Gastrocnemius medialis (tissue), 4 donors: ENCODE results near the gene SEPTIN6. TPM values are rescaled to one million over a fixed set of nuclear protein-coding genes. Genes with fewer than 3 reads are reported as not detected.
A peak's percentile ranks its signal among the peaks of the same experiment; 100 is the strongest.

Source experiments
- ATAC-seq, 2 donors: fragments of 150-250 bp; one replicate each; pipeline ENCODE4 v1.9.1; 2016
- DNase-seq, 2 donors: peaks; one replicate each; pipeline ENCODE4 v3.0.0-alpha.2; 2019
- H3K27ac ChIP-seq, 4 donors: fragments of 200-600 bp; sonication (generic); 1 replicate in 1 of 4; 2 replicates in 3 of 4; pipeline ENCODE4 v1.5.1; 2016 to 2018; ENCODE audit warnings: mild to moderate bottlenecking in 2 of 4, moderate library complexity in 1 of 4
- H3K27me3 ChIP-seq, 3 donors: fragments of 200-600 bp; sonication (generic) in 2 of 3; 1 replicate in 1 of 3; 2 replicates in 2 of 3; pipeline versions ENCODE4 v1.5.1 to v1.6.0; 2016 to 2019; ENCODE audit warnings: mild to moderate bottlenecking in 1 of 3, moderate library complexity in 1 of 3
- H3K36me3 ChIP-seq, 2 donors: fragments of 200-600 bp; sonication (generic) in 1 of 2; one replicate each; pipeline ENCODE4 v1.5.1; 2017 to 2018
- H3K4me1 ChIP-seq, 2 donors: fragments of 200-600 bp; sonication (generic) in 1 of 2; one replicate each; pipeline ENCODE4 v1.5.1; 2016 to 2017; ENCODE audit warnings: mild to moderate bottlenecking in 2 of 2
- H3K4me3 ChIP-seq, 4 donors: fragments of 200-600 bp; sonication (generic) in 3 of 4; 1 replicate in 1 of 4; 2 replicates in 3 of 4; pipeline ENCODE4 v1.5.1; 2016 to 2019; ENCODE audit warnings: mild to moderate bottlenecking in 2 of 4
- H3K9me3 ChIP-seq, 3 donors: fragments of 200-600 bp; sonication (generic) in 2 of 3; 1 replicate in 1 of 3; 2 replicates in 2 of 3; pipeline ENCODE4 v1.5.1; 2016 to 2019
- CTCF ChIP-seq, 5 experiments: fragments of 450-650 bp in 3 of 5; fragments of 200-600 bp in 2 of 5; sonication (generic) in 2 of 5; IDR thresholded peaks in 4 of 5; conservative IDR thresholded peaks in 1 of 5; 1 replicate in 4 of 5; 2 replicates in 1 of 5; pipeline ENCODE4 v1.5.1; 2016 to 2019; ENCODE audit warnings: antibody characterized with exemption in 5 of 5, mild to moderate bottlenecking in 3 of 5, moderate library complexity in 3 of 5
- POLR2A ChIP-seq, 2 donors: fragments of 450-650 bp; IDR thresholded peaks; one replicate each; pipeline ENCODE4 v1.6.1; 2017; ENCODE audit warnings: antibody characterized with exemption in 2 of 2, mild to moderate bottlenecking in 2 of 2, moderate library complexity in 2 of 2
- in situ Hi-C, 4 donors: fragments of 200-750 bp; cut with MboI; loops; one replicate each; pipeline versions ENCODE4 v1.15.0 to v1.8.0; 2017; ENCODE audit warnings: low sequenced_read_pairs in 4 of 4
- intact Hi-C: fragments of 100-400 bp; cut with DNase I; formaldehyde crosslinking; loops from one replicate; pipeline ENCODE4 v1.15.1; 2023; ENCODE audit warnings: low total_unique reads
- total RNA-seq, 4 donors: library from RNA; depleted of rRNA; stranded (reverse); fragments of >200 nt; gene quantifications; one replicate each; pipeline versions ENCODE4 v1.1.0 to v1.2.3, GENCODE V29; 2016

Gene SEPTIN6
- total RNA-seq, 4 donors from 2014 or later = 1.2 to 11.1 (median 3.5) TPM

- ATAC-seq (peak; percentile 36 to 42), DNase-seq (peak in 1 of 2 donors; percentile 28)
- no peaks in the 10 kb centered on the region for H3K36me3 ChIP-seq
These were observed 42.0 kb upstream of the SEPTIN6 start for GRCh38 chrX:119734897-119735339.

GRCh38 chrX:119729408-119730201 lies 36.6 kb upstream of the SEPTIN6 start:
- Histone ChIP-seq H3K27me3 (no peaks in the 10 kb centered on the region), H3K9me3 (no peaks in the 10 kb centered on the region), H3K27ac (no peak overlapping the region), H3K4me3 (no peak overlapping the region), H3K36me3 (no peaks in the 10 kb centered on the region), H3K4me1 (no peaks in the 10 kb centered on the region)
- in situ Hi-C loops = loop anchor here in 2 of 4 donors (10.0 to 25.0 kb wide), 3 partner anchors 117 to 217 kb away; partner anchors contain the start of gene NKRF (in 1 of the 2)
- DNase-seq = peak; percentile 22 to 31
- intact Hi-C loops = loop anchor here (2.0 kb wide), 1 partner anchor 213 kb away; no protein-coding TSS in a partner anchor
- peak in 1 of 2 donors; percentile 55 for ATAC-seq
- TF ChIP-seq CTCF (IDR thresholded peaks at IDR 0.05 in 4 of 5, conservative IDR thresholded peaks at IDR 0.05 in 1 of 5) (peak in 4 of 5 experiments; percentile 11 to 53 (median 40)), POLR2A (IDR thresholded peaks at IDR 0.05) (no peak)

More at GRCh38 chrX:119734897-119735339, 42.0 kb upstream of the SEPTIN6 start:
- no peak overlapping the region for H3K4me3 ChIP-seq
- H3K27me3 ChIP-seq = no peaks in the 10 kb centered on the region
- H3K27ac ChIP-seq = peak overlapping the region in 1 of 4 donors; percentile 29
- in situ Hi-C loops = loop anchor here in 2 of 4 donors (10.0 to 25.0 kb wide), 3 partner anchors 123 to 223 kb away; partner anchors contain the start of gene NKRF (in 1 of the 2)
- H3K4me1 ChIP-seq = no peaks in the 10 kb centered on the region
- H3K9me3 ChIP-seq = no peaks in the 10 kb centered on the region
- TF ChIP-seq CTCF (IDR thresholded peaks at IDR 0.05 in 4 of 5, conservative IDR thresholded peaks at IDR 0.05 in 1 of 5) = no peak
- no peak for TF ChIP-seq POLR2A (IDR thresholded peaks at IDR 0.05)
- intact Hi-C loops = no loop called here

GRCh38 chrX:119728487-119728886 lies 35.5 kb upstream of the SEPTIN6 start:
- H3K27me3 ChIP-seq = no peaks in the 10 kb centered on the region
- no peaks in the 10 kb centered on the region for H3K4me1 ChIP-seq
- in situ Hi-C loops = loop anchor here in 2 of 4 donors (25.0 kb wide), 2 partner anchors 116 to 216 kb away; partner anchors contain the start of gene NKRF (in 1 of the 2)
- H3K27ac ChIP-seq = no peak overlapping the region
- TF ChIP-seq CTCF (IDR thresholded peaks at IDR 0.05 in 4 of 5, conservative IDR thresholded peaks at IDR 0.05 in 1 of 5) (no peak), POLR2A (IDR thresholded peaks at IDR 0.05) (no peak)
- no peak for DNase-seq
- intact Hi-C loops = no loop called here
- no peaks in the 10 kb centered on the region for H3K9me3 ChIP-seq
- no peak overlapping the region for H3K4me3 ChIP-seq
- no peak for ATAC-seq
- H3K36me3 ChIP-seq = no peaks in the 10 kb centered on the region

GRCh38 chrX:119726900-119727555 lies 34.1 kb upstream of the SEPTIN6 start:
- ATAC-seq (no peak), DNase-seq (no peak)
- Histone ChIP-seq H3K27ac (no peak overlapping the region), H3K4me3 (no peak overlapping the region), H3K36me3 (no peaks in the 10 kb centered on the region), H3K4me1 (no peaks in the 10 kb centered on the region), H3K9me3 (no peaks in the 10 kb centered on the region), H3K27me3 (no peaks in the 10 kb centered on the region)
- no peak for TF ChIP-seq CTCF (IDR thresholded peaks at IDR 0.05 in 4 of 5, conservative IDR thresholded peaks at IDR 0.05 in 1 of 5)
- in situ Hi-C loops (loop anchor here in 2 of 4 donors (25.0 kb wide), 2 partner anchors 115 to 215 kb away; partner anchors contain the start of gene NKRF (in 1 of the 2)), intact Hi-C loops (no loop called here)
